ENCODE results near the gene NTM.

The NTM gene

DNA sequence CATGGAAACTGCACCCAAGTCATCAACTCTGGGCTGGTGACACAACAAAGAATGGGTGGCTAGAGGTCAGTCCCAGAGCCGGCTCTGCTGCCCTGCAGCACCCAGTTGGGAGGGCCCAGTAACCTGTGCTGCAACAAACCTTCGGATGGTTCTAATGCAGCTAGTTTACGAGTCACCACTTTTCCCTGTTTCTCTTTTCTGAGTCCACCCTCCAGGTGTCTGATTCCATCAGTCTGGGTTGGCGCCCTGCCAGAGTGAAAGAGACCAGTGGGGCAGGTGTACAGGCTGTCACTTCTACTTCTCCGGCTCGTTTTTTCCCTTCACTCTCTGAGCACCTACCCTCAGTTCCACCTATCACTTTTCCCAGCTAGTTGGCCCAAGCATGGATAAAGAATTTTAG, 572.9 kb downstream of the NTM start:
- DNase-seq = no peak

DNA sequence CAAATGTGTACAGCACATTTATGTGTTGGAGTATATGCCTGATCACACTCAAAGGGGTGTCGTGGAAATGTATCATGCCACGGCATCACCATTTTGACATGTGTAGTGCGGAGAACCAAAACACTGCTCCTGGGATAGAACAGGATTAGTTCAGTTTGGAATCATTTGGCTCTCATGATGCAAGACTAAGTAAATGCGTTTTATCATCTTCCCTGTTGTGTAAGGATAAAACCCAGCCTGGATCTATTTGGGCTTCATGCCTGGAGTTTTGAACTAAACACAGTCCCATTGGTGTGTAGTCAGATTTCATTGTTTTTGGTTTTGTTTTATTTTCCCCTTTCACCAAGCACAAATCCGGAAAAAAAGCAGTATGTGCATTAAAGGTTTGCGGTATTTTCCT, 574.3 kb downstream of the NTM start:
- DNase-seq = no peak

DNA sequence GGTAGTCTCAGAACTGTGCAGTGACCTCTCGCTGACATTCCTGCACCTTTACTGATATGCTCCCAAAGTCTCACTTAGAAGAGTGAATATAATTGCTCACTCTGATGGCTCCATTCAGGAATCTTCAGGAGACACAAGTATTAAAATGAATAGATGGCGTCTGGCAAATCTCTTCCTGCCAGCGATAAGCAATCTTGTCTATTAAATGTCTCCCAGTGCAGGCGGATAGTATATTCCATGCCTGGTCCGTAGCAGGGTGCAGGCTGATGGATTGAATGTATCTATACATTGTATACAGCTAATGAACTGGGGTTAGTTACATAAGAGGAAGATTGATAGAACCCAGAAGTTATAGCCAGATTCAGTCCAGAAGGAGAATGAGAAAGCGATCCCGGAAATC, 575.3 kb downstream of the NTM start:
- no peak for DNase-seq

DNA sequence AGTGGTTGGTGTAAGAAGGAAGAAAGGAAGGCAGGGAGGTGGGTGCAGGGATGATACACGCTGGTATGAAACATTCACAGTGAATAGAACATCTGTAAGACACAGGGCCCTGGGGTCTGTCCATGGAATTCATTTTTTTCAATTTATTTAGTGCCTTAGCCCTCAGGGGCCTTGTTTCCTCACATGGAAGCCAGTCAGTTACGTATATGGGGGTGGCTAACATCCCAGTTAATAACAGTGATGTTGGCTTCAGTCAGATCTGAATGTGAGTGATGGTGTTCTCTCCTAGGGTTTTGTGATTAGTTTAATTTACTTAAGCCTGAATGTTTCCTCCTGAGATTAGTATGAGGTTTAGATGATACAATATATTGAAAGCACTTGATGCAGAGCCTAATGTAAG, 577.1 kb downstream of the NTM start:
- no peak for DNase-seq

DNA sequence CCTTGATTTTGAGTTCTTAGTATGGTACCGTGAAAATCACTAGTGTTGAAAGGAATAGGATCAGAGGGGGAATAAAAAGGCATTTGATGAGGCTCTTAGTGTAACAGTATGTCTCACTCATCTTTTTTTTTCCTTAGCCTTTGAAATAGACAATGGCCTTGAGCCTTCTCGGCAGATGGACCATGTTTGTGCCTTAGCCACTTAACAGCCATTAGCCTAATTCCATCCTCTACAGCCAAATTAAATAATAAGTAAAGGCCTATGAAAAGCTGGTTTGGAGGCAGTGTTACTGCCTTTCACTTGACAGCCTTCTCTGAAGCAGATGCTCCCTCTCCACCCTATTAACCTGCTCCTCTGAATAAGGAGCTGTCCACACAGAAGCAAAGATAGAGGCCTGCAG, 580.7 kb downstream of the NTM start:
- DNase-seq = no peak

DNA sequence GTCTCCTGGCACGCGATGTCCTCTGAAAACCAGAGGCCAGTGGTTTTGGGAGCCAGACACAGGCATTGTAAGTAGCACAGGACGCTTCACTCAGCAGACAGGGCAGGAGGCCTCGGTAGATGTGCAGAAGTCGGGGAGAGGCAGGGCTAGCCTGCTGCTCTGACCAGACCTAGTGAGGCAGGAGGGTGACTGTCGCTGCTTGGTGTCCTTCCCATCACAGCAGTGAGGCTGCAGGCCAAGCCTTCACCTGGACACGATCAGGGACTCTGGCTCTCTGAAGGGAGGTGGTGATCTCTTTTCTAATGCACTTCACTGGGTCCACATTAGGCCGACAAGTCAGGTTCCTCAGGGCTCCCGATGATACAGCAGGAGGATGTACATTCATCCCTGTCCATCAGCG, 583.7 kb downstream of the NTM start:
- no peak for DNase-seq

DNA sequence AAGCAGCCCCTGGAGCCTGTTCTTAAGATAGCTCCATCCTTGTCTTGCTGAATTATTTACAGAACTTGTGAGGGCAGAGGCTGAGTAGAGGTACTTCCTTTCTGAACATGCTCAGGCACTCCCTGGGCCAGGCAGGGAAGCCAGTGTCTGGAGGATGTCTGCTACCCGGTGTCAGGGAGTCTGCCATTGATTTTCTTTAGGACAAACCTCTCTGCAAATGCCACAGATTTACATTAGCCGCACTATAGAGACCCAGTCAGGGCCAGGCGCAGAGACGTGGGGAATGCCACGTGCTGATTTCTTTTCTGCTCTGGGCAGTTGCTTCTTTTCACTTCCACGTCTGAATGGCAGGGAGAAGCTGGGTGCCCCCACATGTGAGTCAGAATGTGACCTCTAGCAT, 585.5 kb downstream of the NTM start:
- DNase-seq = no peak

DNA sequence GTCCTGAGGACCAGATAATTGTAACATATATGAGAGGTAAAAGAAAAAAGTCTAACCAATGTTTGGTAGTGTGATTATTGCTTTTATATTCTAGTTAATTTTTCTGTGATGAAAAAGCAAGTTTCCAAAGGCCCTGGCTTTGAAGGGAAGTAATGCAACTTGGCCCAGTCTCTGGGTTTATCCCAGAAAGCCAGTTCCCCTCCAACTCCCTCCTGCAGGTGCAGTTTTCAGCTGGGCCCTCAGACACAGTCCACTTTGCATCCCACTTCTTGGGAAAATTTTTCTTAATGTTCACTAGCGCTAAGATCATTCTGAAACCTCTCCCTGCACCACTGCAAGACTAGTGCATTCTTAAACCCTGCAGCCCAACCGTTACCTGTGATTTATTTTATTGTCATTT, 586.8 kb downstream of the NTM start:
- DNase-seq = no peak

DNA sequence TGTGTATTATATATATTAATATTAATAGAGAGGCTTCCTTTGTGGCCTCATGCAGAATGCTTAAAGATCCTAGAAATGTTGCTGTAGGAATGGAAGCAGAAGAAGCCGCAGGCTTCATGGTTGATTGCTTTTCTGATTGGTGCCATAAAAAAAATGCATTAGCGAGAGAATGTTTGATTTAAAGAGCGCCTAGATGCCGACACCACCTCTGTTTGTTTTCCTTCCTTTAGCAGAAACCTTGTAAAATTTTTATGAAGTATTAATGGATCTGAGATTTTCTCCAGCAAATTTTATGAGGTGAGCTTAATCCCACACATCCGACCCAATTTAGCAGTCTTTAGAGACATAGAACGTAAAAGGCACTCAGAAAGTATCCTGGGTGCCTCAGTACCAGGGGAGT, 587.5 kb downstream of the NTM start:
- DNase-seq = no peak

DNA sequence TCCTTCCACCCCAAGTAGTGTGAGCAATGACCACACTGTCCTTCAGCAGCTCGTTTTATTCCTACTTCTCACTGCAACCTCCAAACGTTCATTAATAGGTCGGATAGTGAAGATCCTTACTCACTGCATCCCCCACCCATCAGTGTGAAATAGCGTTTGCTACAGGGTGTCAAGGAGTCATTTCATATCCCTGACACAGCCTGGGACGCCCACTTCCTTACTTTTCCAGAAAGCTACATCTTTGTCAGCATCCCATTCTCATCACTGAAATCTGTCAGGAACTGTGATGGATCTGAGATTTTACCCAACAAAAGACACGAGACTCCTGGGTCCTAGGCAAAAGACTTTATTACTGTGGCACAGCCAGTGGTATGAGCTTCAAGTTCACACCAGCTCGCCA, 592.4 kb downstream of the NTM start:
- no peak for DNase-seq

DNA sequence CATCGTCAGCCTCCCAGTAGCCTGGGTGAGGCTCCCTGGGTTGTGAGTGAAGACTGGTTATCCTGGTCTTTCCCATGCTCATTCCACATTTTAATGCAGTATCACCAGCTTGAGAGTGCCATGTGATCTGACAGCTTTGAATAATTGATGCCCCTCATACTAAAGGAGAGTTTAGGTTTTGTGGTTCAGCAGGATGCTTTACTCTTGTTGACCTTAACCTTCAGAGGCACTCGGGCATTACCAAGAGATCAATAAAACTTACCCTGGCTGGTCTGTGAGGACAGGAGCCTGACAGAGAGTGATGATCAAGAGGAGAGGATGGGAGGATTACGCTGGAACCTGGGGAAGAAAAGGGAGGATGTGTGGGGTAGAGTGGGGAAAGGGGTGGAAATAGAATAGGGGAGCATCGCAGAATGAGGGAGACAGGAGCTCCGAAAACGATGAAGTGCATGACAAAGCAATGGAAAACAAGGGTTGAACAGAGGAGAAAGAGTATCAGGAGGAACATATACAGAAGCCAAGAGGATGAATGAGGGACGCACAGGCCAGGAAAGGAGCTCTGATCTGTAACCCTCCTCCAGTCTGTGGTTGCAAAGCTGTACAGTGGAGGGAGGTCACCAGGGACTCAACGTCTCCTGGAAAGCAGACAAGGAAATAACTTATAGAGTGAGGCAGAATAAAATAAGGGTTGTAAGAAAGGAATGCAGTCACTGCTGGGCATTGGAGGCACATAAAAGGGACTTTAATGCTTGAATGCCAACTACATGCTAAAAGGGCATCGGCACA, 594.5 kb downstream of the NTM start:
- no peak for DNase-seq

DNA sequence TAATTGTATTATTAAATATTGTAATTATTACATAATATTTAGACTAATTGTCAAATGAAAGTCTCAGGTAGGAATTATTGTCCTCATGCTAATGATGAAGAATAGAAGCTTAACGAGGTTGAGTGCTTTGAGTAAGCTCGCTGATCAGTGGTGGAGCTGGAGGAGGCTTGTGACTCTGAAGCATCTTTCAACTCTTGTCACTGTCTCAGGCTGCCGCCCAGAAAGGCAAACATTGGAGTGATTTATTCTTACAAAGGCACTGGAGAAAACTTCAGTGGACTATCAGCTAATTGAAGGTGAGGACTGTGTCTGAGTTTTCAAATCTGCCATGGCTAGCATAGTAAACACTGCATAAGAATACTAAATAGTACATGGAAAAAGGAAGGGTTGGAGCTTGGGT, 595.1 kb downstream of the NTM start:
- no peak for DNase-seq

DNA sequence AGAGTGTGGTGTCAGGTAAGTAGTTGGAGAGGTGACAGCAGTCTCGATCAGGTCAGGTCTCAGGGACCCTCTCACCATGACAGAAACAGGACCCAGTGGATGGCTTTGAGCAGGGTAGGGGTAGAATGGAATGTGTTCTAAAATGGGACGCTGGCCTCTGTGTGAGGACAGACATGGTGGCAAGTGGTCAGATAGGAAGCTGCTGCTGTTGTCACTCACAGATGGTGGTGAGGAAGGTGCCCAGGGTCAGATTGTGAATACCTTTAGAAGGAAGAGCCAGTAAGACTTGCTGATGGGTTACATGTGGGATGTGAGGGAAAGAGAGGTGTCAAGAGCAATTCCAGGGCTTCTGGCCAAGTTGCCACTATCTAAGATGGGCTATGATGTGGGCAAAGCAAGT, 596.3 kb downstream of the NTM start:
- no peak for DNase-seq

DNA sequence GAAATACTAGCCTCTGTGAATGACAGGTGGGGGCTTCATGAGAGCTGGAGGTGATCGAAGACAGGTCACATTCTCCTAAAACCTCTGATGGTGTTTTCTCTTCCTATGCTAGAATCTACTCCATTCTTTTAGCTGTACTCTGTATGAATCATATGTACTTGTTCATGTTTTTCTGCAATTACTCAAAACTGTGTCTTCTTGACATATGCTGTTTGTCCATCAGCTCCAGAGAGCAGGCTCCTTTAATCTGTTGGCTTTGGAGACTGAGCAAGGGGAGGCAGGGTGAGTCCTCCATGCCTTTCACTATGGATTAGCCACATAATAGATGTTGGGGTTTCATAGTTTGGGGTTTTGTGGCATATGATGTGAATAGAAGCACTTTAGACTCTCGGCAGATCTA, 598.8 kb downstream of the NTM start:
- no peak for DNase-seq

DNA sequence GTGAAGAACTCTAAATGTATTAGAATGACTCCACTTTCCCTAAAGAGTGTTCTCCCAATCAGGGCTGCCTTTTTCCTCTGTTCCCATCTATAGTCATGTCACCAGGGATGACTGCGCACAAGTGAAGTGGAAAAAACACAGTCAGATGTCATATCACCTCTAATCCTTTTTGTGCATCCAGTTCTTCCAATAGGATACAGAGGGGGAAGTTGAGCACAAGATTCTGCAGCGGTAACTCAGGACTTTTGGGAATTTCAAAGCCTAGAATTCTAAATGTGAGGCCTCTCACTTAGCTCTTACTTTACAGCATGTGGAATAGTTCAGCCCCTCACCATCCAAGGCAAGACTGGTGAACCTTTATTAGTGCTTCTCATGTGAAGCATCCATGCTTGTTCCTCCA, 602.6 kb downstream of the NTM start:
- DNase-seq = no peak

DNA sequence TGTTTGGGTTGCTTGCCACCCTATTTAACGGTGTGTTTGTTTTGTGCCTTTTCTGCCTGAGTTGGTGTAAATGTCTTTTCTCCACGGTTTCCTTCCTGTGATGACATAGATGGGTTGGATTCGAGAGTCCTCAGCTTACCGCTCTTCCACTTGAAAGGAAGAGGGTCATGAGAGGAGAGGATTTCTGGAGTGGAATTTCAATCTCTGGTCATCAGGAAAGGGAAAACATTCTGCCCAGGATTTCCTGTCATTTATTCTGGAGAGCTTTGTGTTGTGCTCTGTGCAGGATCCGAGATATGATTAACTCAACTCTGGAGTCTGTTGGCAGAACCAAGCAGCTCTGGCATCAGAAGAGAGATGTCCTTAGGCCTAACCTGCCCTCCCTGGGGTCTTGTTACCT, 605.2 kb downstream of the NTM start:
- no peak for DNase-seq

DNA sequence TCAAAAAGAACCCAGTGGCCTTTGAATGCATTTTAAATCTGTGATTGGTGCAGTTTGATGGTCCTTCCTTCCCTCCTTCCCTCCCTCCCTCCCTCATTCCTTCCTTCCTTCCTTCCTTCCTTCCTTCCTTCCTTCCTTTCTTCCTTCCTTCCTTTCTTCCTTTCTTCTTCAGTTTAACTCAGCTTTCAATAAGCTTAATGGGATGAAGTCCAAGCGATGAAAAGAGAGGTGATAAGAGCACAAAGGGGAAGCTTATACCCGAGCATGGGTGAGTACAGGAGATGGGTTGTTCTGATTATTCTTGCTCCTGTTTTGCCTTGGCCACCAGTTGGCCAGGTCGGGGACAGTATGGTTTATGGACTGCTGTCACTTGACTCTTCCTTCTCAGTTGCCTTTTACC, 605.6 kb downstream of the NTM start:
- no peak for DNase-seq

DNA sequence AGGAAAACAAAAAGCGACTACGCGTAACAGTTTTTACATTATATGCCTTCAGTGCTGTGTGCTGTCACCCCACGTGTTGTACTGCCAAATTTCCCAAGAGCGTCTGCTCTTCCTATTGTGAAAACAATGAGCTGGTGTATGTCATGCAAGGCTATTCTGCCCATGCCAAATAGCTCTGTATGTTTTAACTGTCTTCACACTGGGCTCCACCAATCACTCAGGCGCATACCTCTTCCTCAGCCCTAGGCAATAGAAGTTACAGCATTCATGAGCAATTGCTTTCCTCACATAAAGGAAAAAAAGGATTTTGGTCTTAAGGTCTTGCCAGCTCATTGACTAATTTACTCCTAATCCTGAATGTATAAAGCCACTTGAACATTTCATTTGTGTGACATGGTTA, 606.8 kb downstream of the NTM start:
- no peak for DNase-seq

DNA sequence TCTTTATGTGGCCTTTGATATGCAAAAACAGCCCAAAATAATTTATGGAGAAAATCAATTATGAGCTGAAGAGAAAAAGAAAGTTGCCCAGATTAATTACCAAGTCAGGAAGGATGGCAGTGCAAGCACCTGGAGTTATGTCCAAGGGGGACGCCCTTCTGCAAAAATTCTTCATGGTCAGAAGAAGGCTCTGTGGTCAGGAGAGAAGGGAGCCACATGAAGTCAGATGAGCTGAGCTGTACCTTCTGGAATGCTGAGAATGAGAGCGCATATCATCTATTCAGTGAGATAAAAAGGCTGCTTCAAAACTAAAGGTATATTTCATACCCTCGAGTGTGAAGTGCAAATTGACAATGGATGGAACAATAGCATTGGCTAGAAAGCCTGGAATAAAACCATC, 607.4 kb downstream of the NTM start:
- no peak for DNase-seq

DNA sequence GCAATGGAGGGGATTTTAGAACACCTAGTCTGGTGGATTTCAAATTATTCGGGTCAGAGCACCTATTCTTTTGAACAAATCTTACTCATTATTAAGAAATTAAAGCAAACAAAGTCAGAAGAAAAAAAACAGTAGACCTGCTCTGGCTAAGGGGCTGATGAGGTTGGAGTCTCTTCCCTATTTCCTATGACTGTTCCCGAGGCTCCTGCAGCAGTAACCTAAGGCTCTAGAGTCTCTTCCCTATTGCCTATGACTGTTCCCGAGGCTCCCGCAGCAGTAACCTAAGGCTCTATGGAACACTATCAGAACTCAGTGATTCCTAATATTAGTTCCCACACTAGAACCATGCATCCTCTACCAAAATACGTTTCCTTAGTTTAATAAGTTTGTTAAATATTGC, 607.9 kb downstream of the NTM start:
- DNase-seq = no peak

DNA sequence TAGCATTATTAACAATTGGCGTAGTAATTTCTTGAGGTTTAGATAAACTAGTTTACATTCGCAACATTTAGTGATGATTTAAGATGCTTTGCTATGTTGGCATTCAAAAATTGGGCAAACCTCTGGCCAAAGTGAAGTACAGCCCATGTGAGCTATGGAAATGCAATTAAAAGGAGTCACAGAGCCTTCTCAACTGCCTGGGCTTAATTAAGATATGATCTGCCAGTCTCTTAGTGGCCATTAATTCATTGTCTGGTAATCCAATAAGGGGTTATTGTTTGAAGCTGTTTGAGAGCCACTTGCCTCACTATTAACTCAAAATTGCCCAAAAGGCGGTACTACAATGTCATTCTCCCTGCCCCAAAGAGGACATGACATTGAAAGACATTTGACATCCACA, 608.9 kb downstream of the NTM start:
- no peak for DNase-seq

DNA sequence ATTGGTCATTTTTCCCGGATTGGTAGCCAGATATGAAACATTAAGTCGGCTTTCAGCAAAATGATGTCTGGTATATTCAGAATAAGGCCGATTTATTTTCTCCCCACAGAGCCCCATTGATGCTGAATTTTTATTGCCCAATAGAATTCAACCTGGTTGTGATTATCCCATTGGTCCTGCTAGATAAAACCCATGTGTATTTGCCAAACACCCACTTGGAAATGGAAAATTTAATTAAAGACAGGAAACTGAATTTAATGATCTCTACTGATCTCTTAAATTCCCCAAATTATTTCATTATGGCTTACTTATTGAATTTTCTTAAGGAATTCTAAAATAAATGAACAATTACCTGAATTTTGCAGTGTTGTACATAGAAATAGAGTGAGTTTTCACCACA, 609.8 kb downstream of the NTM start:
- DNase-seq = no peak

DNA sequence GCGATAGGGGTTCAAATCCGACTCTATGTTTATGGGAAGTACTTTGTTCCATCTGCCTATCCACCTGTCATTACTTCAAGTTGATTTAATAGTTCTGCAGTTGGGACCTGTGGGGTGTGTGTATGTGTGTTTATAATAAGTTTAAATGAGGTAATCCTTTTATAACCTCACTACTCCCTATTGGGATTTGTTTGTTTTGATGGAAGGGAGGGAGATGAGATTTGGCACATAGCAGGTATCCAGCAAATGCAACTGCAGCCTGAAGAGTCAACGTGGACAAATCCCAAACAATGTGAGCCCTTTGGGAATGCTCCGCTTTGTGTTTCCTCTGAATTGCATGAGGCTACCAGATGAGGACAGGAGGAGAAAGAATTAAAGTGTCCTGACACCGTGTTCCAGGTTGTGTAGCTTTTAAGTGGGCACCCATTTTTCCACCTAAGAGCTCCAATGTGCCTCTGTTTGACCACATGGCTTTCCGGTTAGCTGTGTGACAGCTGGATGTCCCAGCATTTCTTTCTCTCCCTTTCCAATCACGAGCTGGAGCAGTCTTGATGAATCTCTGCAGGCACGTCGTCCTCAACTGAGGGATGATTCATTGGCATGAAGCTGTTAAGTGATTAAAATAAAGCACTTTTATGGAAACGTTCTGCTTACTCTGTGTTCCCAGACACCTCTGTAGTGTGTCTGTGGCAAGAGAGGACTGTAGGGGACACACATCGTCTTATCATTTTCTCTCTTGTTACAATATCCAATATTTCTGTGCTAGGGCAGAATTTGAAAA, 610.7 kb downstream of the NTM start:
- no peak for DNase-seq

DNA sequence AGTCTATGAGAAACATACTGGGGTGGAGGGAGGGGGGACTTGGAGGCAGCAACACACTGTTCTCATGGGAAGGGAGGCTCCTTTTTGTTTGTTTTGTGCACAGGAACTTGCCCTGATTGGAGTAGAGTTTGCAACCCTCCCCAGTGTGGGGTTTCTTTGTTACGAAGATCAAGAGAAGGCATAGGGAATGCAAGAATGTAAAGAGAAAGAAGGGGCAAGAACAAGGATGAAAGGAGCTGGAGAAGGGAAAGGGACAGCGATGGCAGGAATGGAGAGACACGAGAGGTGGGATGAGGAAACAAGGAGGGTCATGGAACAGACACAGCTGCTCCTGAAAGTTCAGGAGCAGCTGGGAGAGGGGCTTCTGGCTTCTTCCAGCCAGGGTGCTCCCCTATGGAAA, 611.7 kb downstream of the NTM start:
- no peak for DNase-seq

DNA sequence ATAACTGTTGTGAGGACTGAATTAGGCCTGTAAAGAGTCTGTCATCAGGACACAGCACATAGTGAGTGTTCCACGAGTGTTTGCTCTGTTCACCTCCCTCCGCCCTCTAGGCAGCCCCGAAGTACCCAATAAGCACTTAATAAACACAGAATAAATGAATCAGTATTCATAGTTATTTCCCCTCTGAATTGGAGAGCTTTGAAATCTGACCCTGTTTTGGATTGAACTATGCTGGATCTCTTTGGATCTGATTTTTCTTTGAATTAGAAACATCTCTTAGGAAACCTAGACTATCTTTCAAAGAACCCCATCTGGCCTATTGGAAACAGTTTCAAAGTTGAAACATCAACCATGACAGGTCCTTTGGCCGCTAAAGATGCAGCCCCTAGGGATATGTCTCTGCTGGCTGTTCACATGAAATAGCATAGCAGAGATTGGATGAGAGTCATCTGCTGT, 615.5 kb downstream of the NTM start:
- DNase-seq = no peak

Data from inflammatory macrophage treated with lipopolysaccharide for 1 hour (primary cell).